Lower leg skin (tissue), 3 donors: Measurements from ENCODE around the gene ATG2B.

Experiments
- CTCF ChIP-seq, 3 donors: fragments of 450-650 bp; IDR thresholded peaks; one replicate each; pipeline ENCODE4 v1.5.1; 2016; ENCODE audit warnings: antibody characterized with exemption in 3 of 3, mild to moderate bottlenecking in 3 of 3, moderate library complexity in 2 of 3
- POLR2A ChIP-seq, 2 donors: fragments of 450-650 bp; IDR thresholded peaks; one replicate each; pipeline ENCODE4 v1.6.1; 2016 to 2017; ENCODE audit warnings: antibody characterized with exemption in 2 of 2, mild to moderate bottlenecking in 1 of 2, moderate library complexity in 1 of 2

- TF ChIP-seq CTCF (IDR thresholded peaks at IDR 0.05), result no peak
- no peak for TF ChIP-seq POLR2A (IDR thresholded peaks at IDR 0.05)
These were observed 117.2 kb downstream of the ATG2B start for GRCh38 chr14:96245710-96246538.
